ENCODE measurements around the gene OPRL1.

OPRL1 gene

DNA sequence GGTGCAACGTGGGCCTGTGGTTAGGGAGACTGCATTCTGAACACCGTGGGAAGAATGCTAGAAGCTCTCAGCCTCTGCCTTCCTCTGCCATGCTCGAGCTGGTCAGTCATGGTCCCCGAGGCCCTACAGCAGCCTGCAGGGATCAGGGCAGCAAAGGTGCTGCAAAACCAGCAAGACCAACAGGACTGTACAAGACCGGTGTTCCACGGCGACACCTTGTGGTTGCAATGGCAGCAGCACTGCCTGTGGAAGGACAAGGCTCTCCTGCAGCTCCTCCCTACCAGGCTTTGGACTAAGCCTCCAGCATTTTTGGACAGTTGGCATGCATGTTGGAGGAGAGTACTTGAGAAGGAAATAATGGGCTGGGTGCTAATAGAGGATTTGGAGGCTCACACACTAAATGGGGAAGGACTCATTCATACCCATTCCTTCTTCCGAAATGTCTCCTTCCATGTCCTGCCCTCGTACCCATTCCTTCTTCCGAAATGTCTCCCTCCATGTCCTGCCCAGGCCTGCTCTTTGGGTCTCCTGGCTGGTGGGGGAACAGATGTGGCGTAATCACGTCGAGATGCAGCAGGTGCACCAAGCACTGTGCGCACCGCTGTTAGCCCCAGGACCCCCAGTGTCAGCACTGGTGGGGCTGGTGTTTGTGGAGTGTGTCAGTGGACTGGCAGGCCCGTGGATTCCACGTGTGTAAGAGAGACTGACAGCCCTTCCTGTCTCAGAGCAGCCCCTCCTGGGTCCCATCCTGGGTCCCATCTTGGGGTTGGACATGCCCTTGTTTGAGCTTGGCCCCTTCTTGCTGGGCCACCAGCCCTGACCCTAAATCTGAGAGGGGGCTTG lies 65.8 kb downstream of the OPRL1 start:
- no peak for DNase-seq

DNA sequence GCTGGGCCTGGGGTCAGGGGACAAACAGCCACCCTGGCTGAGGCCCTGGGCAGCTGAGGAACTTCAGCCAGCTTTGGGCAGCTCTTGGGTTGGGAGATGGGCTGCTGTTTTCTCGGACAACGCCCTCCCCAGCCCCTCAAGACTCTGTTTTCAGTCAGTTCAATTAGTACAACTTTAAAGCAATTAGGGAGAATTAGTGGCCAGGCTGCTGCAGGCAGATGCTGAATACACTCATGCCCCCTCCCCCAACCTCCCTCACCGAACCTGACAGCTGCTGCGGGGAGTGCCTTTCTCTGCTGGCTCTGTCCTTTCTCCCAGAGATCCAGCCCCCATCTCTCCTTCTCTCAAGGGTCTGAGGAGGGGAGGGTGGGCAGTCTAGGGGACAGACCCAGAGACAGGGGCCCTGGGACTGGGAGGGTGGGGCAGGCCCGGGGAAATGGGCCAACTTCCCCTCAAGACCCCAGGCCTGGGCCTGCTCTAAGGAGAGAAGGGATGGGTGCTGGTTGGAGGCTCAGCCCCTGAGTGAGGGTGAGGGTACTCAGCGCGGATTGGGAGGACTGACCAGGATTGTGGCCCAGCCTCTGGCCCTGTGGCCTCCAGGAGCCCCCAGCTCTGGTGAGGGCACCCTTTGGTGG lies 66.5 kb downstream of the OPRL1 start:
- no peak for DNase-seq

DNA sequence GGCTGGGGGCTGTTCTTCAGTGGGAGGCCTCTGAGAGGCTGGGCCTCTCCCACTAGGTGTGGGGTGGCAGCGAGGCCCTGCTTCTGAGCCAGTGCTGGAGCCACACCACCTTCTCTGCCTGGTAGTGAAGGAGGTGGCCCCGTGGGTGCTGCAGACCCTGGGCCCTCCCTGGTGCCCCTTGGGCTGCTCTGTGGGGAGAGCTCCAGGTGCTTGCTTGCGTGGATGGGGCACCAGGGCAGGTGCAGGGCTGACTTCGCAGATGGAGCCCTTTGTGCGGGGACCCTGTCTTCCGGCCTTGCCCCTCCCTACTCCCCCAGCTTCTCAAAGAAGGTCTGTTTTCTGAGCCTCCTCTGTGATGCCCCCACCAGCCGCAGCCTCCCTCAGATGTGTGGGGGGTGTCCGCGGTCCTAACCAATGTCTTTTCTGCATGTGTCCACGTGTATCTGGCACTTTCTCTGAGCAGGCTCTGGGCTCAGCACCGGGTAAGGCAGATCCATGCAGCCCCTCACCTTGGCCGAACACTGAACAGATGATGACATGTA lies 67.1 kb downstream of the OPRL1 start:
- DNase-seq, result no peak

- no peak for DNase-seq
Observed at GRCh38 chr20:64148581-64148980, 68.7 kb downstream of the OPRL1 start.

- DNase-seq, result no peak
Observed at GRCh38 chr20:64149141-64149540, 69.3 kb downstream of the OPRL1 start.

DNA sequence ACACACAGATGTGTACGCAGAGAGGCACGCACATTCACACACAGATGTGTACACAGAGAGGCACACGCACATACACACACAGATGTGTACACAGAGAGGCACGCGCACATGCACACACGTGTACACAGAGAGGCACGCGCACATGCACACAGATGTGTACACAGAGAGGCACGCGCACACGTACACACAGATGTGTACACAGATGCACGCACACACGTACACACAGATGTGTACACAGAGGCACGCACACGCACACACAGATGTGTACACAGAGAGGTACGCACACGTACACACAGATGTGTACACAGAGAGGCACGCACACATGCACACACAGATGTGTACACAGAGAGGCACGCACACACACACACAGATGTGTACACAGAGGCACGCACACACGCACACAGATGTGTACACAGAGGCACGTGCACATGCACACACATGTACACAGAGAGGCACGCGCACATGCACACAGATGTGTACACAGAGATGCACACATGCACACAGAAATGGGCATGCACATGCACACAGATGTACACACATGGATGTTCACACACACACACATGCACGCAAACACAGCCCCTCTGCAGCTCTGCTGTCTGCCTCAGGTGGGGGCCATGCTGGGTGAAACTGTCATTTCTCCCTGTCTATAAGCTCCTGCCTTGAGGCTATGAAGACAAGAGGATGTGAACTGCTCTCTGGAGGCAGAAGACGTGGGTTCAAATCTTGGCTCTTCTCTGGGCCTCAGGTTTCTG lies 70.1 kb downstream of the OPRL1 start:
- no peak for DNase-seq
